ENCODE measurements around the gene RBM4.

DNA sequence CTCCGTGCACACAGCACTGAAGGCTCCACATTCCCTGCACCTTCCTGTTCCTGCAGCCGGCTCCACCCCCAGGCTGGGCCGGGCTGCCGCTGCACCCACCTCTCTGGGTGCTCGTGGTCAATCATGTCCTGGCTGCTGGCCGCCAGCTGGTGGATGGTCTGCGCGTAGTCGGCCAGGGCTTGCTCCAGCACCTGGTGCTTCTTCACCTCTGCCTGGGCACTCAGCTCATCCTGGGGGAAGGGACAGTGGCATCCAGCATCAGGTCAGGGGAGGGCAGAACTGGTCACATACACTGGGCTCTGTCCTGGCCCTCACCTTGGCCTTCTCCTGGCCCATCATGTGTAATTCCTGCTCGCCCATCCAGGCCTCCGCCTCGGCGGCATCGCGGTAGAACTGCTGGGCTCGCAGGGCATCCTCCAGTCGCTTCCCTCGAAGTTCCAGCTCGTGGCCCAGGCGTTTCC, 54.4 kb downstream of the RBM4 start:
- TF ChIP-seq EZH2 (IDR thresholded peaks at IDR 0.05; ENCODE audit: insufficient read depth, poor library complexity, severe bottlenecking) (no peak), EZH2phosphoT487 (IDR thresholded peaks at IDR 0.05; ENCODE audit: insufficient read depth, low read depth) (no peak)

All from GM23248 (cell line).